Mesothelial cell of epicardium (in vitro differentiated cells): ENCODE measurements around the gene CD2BP2. TPM values are rescaled to one million over a fixed set of nuclear protein-coding genes. Genes with fewer than 3 reads are reported as not detected.
A peak's percentile ranks its signal among the peaks of the same experiment; 100 is the strongest.
"Not testable (repeated sequence)": the region's sequence is repeated elsewhere in the genome, so short reads cannot be mapped to it uniquely, and the experiment has no call there.

Experiments used
- DNase-seq, 2 experiments: peaks; one replicate each; pipeline ENCODE4 v3.0.0; 2021; ENCODE audit warnings: low spot score in 2 of 2; ENCODE audit not compliant: unreplicated experiment in 2 of 2
- H3K27ac Mint-ChIP-seq: 2 replicates; pipeline ENCODE4 v1.8.0; 2021; ENCODE audit warnings: mixed read lengths
- H3K27me3 Mint-ChIP-seq: 2 replicates; pipeline ENCODE4 v1.8.0; 2021; ENCODE audit warnings: low read depth, mixed read lengths
- H3K36me3 Mint-ChIP-seq: 2 replicates; pipeline ENCODE4 v1.8.0; 2021; ENCODE audit warnings: mixed read lengths
- H3K4me1 Mint-ChIP-seq: 2 replicates; pipeline ENCODE4 v1.8.0; 2021; ENCODE audit warnings: mixed read lengths
- H3K4me3 Mint-ChIP-seq: 2 replicates; pipeline ENCODE4 v1.8.0; 2021; ENCODE audit warnings: mild to moderate bottlenecking, moderate library complexity, mixed read lengths
- H3K9me3 Mint-ChIP-seq: 2 replicates; pipeline ENCODE4 v1.8.0; 2021; ENCODE audit warnings: mixed read lengths
- total RNA-seq: library from RNA; stranded (reverse); gene quantifications from 3 replicates; pipeline ENCODE4 v1.2.1, GENCODE V29; 2021
- TF ChIP-seq, protein P1 (sequence below): fragments of 200-600 bp; sonication (generic); IDR thresholded peaks from one replicate; pipeline ENCODE4 v1.5.0; 2021; ENCODE audit warnings: antibody characterized with exemption; ENCODE audit not compliant: unreplicated experiment

CD2BP2 gene
- total RNA-seq, 1 donor from 2014 or later: 63.9 TPM

DNA sequence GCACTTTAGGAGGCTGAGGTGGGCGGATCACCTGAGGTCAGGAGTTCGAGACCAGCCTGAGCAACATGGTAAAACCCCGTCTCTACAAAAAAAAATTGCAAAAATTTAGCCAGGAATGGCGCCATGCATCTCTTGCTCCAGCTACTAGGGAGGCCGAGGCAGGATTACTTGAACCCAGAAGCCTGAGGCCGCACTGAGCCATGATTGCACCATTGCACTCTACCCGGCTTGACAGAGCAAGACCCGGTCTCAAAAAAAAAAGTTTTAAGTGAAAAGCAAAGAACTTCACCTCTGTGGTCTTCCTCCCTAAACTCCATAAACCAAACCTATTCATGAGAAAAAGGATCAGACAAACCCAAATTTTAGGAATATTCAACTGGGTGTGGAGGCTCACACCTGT is 7.0 kb downstream of the CD2BP2 start:
- Mint-ChIP-seq H3K4me3 (no peak overlapping the region), H3K9me3 (no peaks in the 10 kb centered on the region), H3K36me3 (peaks cover 6% of the 10 kb centered on the region), H3K27me3 (no peaks in the 10 kb centered on the region), H3K27ac (no peak overlapping the region), H3K4me1 (no peaks in the 10 kb centered on the region)
- TF ChIP-seq, protein P1, sequence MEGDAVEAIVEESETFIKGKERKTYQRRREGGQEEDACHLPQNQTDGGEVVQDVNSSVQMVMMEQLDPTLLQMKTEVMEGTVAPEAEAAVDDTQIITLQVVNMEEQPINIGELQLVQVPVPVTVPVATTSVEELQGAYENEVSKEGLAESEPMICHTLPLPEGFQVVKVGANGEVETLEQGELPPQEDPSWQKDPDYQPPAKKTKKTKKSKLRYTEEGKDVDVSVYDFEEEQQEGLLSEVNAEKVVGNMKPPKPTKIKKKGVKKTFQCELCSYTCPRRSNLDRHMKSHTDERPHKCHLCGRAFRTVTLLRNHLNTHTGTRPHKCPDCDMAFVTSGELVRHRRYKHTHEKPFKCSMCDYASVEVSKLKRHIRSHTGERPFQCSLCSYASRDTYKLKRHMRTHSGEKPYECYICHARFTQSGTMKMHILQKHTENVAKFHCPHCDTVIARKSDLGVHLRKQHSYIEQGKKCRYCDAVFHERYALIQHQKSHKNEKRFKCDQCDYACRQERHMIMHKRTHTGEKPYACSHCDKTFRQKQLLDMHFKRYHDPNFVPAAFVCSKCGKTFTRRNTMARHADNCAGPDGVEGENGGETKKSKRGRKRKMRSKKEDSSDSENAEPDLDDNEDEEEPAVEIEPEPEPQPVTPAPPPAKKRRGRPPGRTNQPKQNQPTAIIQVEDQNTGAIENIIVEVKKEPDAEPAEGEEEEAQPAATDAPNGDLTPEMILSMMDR: no peak
- DNase-seq: no peak

DNA sequence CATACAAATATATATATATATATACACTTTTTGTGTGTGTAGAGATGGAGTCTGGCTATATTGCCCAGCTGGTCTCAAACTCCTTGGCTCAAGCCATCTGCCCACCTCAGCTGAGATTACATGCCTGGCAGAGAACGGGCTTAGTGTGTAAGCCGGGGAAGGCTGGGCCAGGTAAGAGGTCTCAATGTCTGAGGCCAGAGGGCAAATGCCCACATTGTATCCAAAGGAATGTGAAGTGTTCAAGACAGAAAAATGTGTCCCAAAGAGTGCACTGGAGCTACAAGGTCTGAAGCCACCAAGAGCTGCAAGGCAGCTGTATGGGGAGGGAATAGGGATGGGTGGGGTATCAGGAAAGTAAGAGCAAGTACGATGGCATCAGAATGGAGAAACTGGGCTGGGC is 8.8 kb downstream of the CD2BP2 start:
- Mint-ChIP-seq H3K4me3 (no peak overlapping the region), H3K27ac (no peak overlapping the region), H3K27me3 (no peaks in the 10 kb centered on the region), H3K9me3 (no peaks in the 10 kb centered on the region), H3K4me1 (no peaks in the 10 kb centered on the region), H3K36me3 (peaks cover 4% of the 10 kb centered on the region)
- TF ChIP-seq, protein P1: no peak
- DNase-seq: no peak

DNA sequence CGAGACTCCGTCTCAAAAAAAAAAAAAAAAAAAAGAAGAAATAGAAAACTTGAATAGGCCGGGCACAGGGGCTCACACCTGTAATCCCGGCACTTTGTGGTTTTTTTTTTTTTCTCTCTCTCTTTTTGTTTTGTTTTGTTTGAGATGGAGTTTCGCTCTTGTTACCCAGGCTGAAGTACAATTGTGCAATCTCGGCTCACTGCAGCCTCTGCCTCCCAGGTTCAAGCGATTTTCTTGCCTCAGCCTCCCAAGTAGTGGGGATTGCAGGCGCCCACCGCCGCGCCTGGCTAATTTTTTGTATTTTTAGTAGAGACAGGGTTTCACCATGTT is 11.7 kb downstream of the CD2BP2 start:
- H3K4me1 Mint-ChIP-seq, H3K36me3 Mint-ChIP-seq, DNase-seq, H3K27me3 Mint-ChIP-seq, H3K4me3 Mint-ChIP-seq, H3K27ac Mint-ChIP-seq, H3K9me3 Mint-ChIP-seq: not testable (repeated sequence)

DNA sequence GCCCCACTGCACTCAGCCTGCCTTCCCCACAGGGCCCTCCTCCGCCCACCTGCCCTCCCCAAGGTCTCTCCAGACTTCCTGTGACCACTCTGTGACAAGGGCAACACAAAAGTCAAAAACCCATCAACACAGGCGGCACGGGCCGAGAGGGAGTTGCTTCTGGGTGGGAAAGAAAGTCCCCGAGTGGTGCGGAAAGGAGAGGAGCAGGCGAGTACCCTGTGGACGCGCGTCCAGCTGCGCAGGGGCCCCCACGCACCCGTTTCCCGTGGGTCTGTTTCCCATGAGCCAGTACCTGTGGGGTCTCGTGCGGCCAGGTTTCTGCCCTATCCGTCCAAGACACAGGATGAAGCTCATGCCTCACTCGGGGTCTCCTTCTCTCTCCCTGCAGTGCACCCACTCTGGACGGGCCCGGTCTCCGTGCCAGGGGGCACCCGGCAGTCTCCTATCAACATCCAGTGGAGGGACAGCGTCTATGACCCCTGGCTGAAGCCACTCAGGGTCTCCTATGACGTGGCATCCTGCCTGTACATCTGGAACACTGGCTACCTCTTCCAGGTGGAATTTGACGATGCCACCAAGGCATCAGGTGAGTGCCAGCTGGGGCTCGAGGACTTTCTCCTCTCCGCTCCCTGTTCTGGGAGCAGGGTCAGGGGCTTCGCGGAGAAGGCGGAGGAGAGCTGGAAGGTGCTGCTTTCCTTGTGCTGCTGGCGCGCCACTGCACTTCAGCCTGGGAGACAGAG is 12.2 kb downstream of the CD2BP2 start:
- no peaks in the 10 kb centered on the region for H3K9me3 Mint-ChIP-seq
- TF ChIP-seq, protein P1: no peak
- no peaks in the 10 kb centered on the region for H3K27me3 Mint-ChIP-seq
- H3K27ac Mint-ChIP-seq: no peak overlapping the region
- DNase-seq: peak in 1 of 2 experiments; percentile 36
- H3K4me1 Mint-ChIP-seq: no peaks in the 10 kb centered on the region
- no peaks in the 10 kb centered on the region for H3K36me3 Mint-ChIP-seq
- H3K4me3 Mint-ChIP-seq: no peak overlapping the region

DNA sequence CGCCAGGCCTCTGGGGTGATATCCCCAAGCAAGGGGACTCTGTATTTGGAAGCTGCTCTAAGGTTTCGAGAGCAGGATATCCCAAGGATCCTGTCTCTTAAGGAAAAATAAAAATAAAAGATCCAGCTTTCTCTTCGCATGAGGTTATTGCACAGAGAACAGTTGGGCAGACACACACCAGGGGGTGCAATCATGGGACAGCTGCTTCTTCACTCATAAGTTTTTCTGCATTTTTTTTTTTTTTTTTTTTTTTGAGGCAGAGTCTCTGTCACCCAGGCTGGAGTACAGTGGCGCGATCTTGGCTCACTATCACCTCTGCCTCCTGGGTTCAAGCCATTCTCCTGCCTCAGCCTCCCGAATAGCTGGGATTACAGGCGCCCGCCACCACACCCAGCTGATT is 13.1 kb downstream of the CD2BP2 start:
- H3K4me1 Mint-ChIP-seq, H3K4me3 Mint-ChIP-seq, H3K27ac Mint-ChIP-seq, H3K27me3 Mint-ChIP-seq, DNase-seq, H3K36me3 Mint-ChIP-seq, H3K9me3 Mint-ChIP-seq: not testable (repeated sequence)

DNA sequence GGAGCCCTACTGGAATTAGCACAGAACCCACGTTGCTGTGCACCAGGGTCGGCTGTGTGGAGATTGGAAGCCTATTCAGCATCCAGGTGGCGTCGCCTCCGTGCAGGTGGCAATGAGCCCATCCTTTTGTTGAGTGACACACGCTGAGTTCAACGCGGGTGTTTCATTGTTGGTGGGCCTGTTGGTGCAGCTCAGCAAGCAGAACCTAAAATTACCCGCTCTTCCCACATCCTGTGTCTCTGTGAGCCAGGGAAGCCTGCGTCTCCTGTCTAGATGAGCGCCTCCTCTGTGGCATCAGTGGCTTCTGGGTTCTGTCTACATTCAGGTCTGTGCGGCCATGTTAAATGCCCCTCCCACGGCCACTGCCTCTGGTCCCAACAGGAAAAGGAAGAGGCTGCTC is 14.5 kb downstream of the CD2BP2 start:
- Mint-ChIP-seq H3K4me3 (no peak overlapping the region), H3K27me3 (no peaks in the 10 kb centered on the region), H3K4me1 (no peaks in the 10 kb centered on the region), H3K9me3 (no peaks in the 10 kb centered on the region), H3K36me3 (no peaks in the 10 kb centered on the region), H3K27ac (no peak overlapping the region)
- TF ChIP-seq, protein P1: no peak
- no peak for DNase-seq

DNA sequence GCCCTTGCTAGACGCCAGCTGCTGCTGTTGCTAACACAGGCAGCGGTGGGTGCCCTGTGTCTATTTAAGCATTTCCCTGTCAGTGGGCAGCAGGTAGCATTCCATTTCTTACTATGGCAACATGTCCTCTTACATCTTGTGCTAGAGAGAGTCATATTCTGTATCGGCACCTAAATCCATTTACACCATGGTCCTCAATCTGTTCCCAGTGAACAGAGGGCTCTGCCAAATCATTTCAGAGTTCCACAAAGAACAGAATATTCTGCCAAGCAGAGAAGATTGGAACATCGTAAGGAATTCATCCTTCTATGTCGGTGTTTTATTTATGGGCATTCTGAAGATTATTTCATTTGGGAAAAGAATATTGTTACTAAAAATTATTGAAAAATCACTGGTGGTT is 16.4 kb downstream of the CD2BP2 start:
- H3K9me3 Mint-ChIP-seq, H3K4me3 Mint-ChIP-seq, H3K27me3 Mint-ChIP-seq, H3K27ac Mint-ChIP-seq, DNase-seq, H3K36me3 Mint-ChIP-seq, H3K4me1 Mint-ChIP-seq: not testable (repeated sequence)

DNA sequence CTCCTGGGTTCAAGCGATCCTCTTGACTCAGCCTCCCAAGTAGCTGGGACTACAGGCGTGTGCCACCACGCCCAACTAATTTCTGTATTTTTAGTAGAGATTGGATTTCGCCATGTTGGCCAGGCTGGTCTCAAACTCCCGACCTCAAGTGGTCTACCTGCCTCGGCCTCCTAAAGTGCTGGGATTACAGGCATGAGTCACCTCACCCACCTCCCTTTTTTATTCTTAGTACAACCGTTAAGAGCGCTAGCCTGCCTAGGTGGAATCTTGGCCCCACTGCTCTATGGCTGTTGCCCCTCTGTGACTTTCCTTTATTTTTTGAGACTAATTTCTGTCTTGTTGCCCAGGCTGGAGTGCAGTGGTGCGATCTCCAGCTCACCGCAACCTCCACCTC is 17.1 kb downstream of the CD2BP2 start:
- not testable (repeated sequence) for H3K27ac Mint-ChIP-seq, DNase-seq, H3K27me3 Mint-ChIP-seq, H3K4me1 Mint-ChIP-seq, H3K9me3 Mint-ChIP-seq, H3K4me3 Mint-ChIP-seq, H3K36me3 Mint-ChIP-seq
